Right atrium auricular region (tissue), 2 donors: ENCODE measurements around the gene TMEM101. TPM values are rescaled to one million over a fixed set of nuclear protein-coding genes. Genes with fewer than 3 reads are reported as not detected.
"Not testable (repeated sequence)": the region's sequence is repeated elsewhere in the genome, so short reads cannot be mapped to it uniquely, and the experiment has no call there.

ENCODE experiments used
- DNase-seq: peaks from one replicate; pipeline ENCODE4 v3.0.0-alpha.2; 2019; ENCODE audit warnings: low spot score
- H3K27ac ChIP-seq, 2 donors: fragments of 200-600 bp; sonication (generic); 1 replicate in 1 of 2; 2 replicates in 1 of 2; pipeline ENCODE4 v1.5.1; 2016 to 2019
- H3K27me3 ChIP-seq, 2 donors: fragments of 200-600 bp; sonication (generic); one replicate each; pipeline versions ENCODE4 v1.5.1 to v1.6.0; 2017 to 2019
- H3K36me3 ChIP-seq: fragments of 200-600 bp; sonication (generic); one replicate; pipeline ENCODE4 v1.5.1; 2016
- H3K4me1 ChIP-seq, 2 donors: fragments of 200-600 bp; sonication (generic); one replicate each; pipeline versions ENCODE4 v1.5.1 to v1.6.0; 2017 to 2019
- H3K4me3 ChIP-seq, 2 donors: fragments of 200-600 bp; sonication (generic); 1 replicate in 1 of 2; 2 replicates in 1 of 2; pipeline ENCODE4 v1.5.1; 2017 to 2019; ENCODE audit warnings: mild to moderate bottlenecking in 1 of 2, moderate library complexity in 1 of 2
- H3K9me3 ChIP-seq, 2 donors: fragments of 200-600 bp; sonication (generic); one replicate each; pipeline ENCODE4 v1.5.1; 2019
- CTCF ChIP-seq, 2 donors: fragments of 200-600 bp; sonication (generic); IDR thresholded peaks; one replicate each; pipeline ENCODE4 v1.5.1; 2019; ENCODE audit warnings: antibody characterized with exemption in 2 of 2
- total RNA-seq, 2 donors: library from RNA; depleted of rRNA; stranded (reverse); fragments of >200 nt; gene quantifications; one replicate each; pipeline ENCODE4 v1.1.0, GENCODE V29; 2016

The TMEM101 gene
- total RNA-seq, 2 donors from 2014 or later = 21.0 to 25.0 TPM

DNA sequence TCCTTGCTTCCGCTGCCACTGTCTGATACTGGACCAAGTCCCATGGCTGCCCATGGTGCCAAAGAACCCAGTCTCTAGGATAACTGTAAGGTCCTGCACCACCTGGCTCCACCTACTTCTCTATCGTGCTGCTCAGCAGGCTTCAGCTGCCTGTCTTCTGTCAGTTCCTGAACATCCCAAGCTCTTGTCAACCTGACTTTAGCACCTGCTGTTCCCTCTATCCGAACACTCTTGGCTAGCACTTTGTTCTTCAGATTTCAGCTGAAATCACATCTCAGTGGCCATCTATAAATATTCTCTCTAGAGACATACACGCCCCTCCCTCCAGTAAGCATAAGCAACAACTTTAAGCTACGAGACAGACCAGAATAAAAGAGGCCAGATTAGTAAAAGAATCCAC lies 15.0 kb upstream of the TMEM101 start:
- Histone ChIP-seq H3K36me3 (peaks cover 31% of the 10 kb centered on the region), H3K4me3 (no peak overlapping the region), H3K9me3 (no peaks in the 10 kb centered on the region), H3K27me3 (no peaks in the 10 kb centered on the region), H3K27ac (no peak overlapping the region), H3K4me1 (no peaks in the 10 kb centered on the region)
- no peak for TF ChIP-seq CTCF (IDR thresholded peaks at IDR 0.05)
- no peak for DNase-seq

GRCh38 chr17:44024853-44025252 lies 10.1 kb upstream of the TMEM101 start:
- no peak for TF ChIP-seq CTCF (IDR thresholded peaks at IDR 0.05)
- no peak for DNase-seq
- H3K27ac ChIP-seq = no peak overlapping the region
- no peak overlapping the region for H3K4me3 ChIP-seq
- no peaks in the 10 kb centered on the region for H3K9me3 ChIP-seq
- peaks cover 8% of the 10 kb centered on the region for H3K36me3 ChIP-seq
- no peaks in the 10 kb centered on the region for H3K27me3 ChIP-seq
- no peaks in the 10 kb centered on the region for H3K4me1 ChIP-seq

GRCh38 chr17:44024271-44024663 lies 9.5 kb upstream of the TMEM101 start:
- H3K36me3 ChIP-seq = peaks cover 8% of the 10 kb centered on the region
- H3K4me1 ChIP-seq = no peaks in the 10 kb centered on the region
- DNase-seq = no peak
- TF ChIP-seq CTCF (IDR thresholded peaks at IDR 0.05) = no peak
- no peaks in the 10 kb centered on the region for H3K9me3 ChIP-seq
- no peaks in the 10 kb centered on the region for H3K27me3 ChIP-seq
- H3K27ac ChIP-seq = no peak overlapping the region
- H3K4me3 ChIP-seq = no peak overlapping the region

GRCh38 chr17:44023545-44024270 lies 8.9 kb upstream of the TMEM101 start:
- Histone ChIP-seq H3K27me3 (no peaks in the 10 kb centered on the region), H3K4me1 (no peaks in the 10 kb centered on the region), H3K36me3 (peaks cover 8% of the 10 kb centered on the region), H3K27ac (no peak overlapping the region), H3K9me3 (no peaks in the 10 kb centered on the region), H3K4me3 (no peak overlapping the region)
- DNase-seq = no peak
- no peak for TF ChIP-seq CTCF (IDR thresholded peaks at IDR 0.05)

- H3K27me3 ChIP-seq = no peaks in the 10 kb centered on the region
- no peak for TF ChIP-seq CTCF (IDR thresholded peaks at IDR 0.05)
- no peak overlapping the region for H3K4me3 ChIP-seq
- no peak for DNase-seq
- no peak overlapping the region for H3K27ac ChIP-seq
- H3K9me3 ChIP-seq = no peaks in the 10 kb centered on the region
- H3K4me1 ChIP-seq = no peaks in the 10 kb centered on the region
- peaks cover 5% of the 10 kb centered on the region for H3K36me3 ChIP-seq
These were observed 7.5 kb upstream of the TMEM101 start for GRCh38 chr17:44022246-44022645.

DNA sequence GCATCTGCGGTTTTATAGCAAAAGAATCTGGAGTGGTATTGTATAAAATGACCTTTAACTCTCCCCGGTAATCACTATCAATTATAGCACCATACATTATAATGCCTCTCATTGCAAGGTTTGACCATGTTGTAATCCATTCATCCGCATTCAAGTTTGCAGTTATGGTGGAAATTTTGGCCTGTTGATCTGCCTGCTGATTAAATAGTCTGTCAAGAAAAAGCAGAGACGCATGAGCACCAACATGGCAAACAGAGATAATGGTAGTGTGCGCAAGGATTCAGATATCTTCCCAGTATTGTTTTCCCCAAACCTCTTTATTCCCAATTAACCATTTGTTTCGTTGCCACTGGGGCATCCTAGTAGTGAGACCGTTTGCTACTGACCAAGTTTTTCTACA lies 6.5 kb upstream of the TMEM101 start:
- not testable (repeated sequence) for H3K9me3 ChIP-seq, H3K4me3 ChIP-seq, H3K36me3 ChIP-seq, H3K27ac ChIP-seq, H3K27me3 ChIP-seq, H3K4me1 ChIP-seq, DNase-seq
